Kidney epithelial cell (primary cell): Measurements from ENCODE around the gene SFT2D3. TPM values are rescaled to one million over a fixed set of nuclear protein-coding genes. Genes with fewer than 3 reads are reported as not detected.

Source experiments
- DNase-seq: peaks from one replicate; pipeline ENCODE4 v3.0.0-alpha.2; 2010; ENCODE audit warnings: low read depth
- H3K27me3 ChIP-seq: 2 replicates; pipeline ENCODE4 v1.6.0; 2011; ENCODE audit warnings: low read length; ENCODE audit not compliant: control insufficient read depth, insufficient read depth
- H3K36me3 ChIP-seq: 2 replicates; pipeline ENCODE4 v1.5.1; 2011; ENCODE audit warnings: low read length; ENCODE audit not compliant: control insufficient read depth, insufficient read depth
- H3K4me3 ChIP-seq: 2 replicates; pipeline ENCODE4 v1.5.1; 2011; ENCODE audit warnings: low read depth, mild to moderate bottlenecking, control low read depth, low read length
- CTCF ChIP-seq: IDR thresholded peaks from 2 replicates; pipeline ENCODE4 v1.5.1; 2011; ENCODE audit warnings: mild to moderate bottlenecking, moderate library complexity, low read length, control low read depth, inconsistent platforms; ENCODE audit not compliant: insufficient read depth, poor library complexity, severe bottlenecking
- total RNA-seq: library from RNA; depleted of rRNA; stranded (reverse); fragments of >200 nt; gene quantifications from 2 replicates; pipeline ENCODE4 v1.2.3, GENCODE V29; 2015

SFT2D3 gene
- total RNA-seq, 1 donor from 2014 or later = 8.7 TPM

GRCh38 chr2:127726158-127726880 is 25.0 kb downstream of the SFT2D3 start:
- TF ChIP-seq CTCF = no peak
- no peaks in the 10 kb centered on the region for H3K27me3 ChIP-seq
- no peaks in the 10 kb centered on the region for H3K36me3 ChIP-seq
- no peak for DNase-seq
- H3K4me3 ChIP-seq = no peak overlapping the region

GRCh38 chr2:127733113-127733815 is 32.0 kb downstream of the SFT2D3 start:
- no peak for TF ChIP-seq CTCF
- Histone ChIP-seq H3K36me3 (no peaks in the 10 kb centered on the region), H3K4me3 (no peak overlapping the region), H3K27me3 (no peaks in the 10 kb centered on the region)
- DNase-seq = no peak

- Histone ChIP-seq H3K36me3 (no peaks in the 10 kb centered on the region), H3K4me3 (no peak overlapping the region), H3K27me3 (no peaks in the 10 kb centered on the region)
- TF ChIP-seq CTCF = no peak
- no peak for DNase-seq
These were observed 32.7 kb downstream of the SFT2D3 start for GRCh38 chr2:127733816-127734537.

- DNase-seq = no peak
- no peak for TF ChIP-seq CTCF
- Histone ChIP-seq H3K4me3 (peak overlapping the region; percentile 13), H3K36me3 (no peaks in the 10 kb centered on the region), H3K27me3 (no peaks in the 10 kb centered on the region)
These were observed 33.7 kb downstream of the SFT2D3 start for GRCh38 chr2:127735044-127735443.

- Histone ChIP-seq H3K36me3 (no peaks in the 10 kb centered on the region), H3K27me3 (no peaks in the 10 kb centered on the region), H3K4me3 (no peak overlapping the region)
- TF ChIP-seq CTCF = no peak
- DNase-seq = peak; percentile 82
These were observed 34.5 kb downstream of the SFT2D3 start for GRCh38 chr2:127735537-127736399.
